Body of pancreas (tissue), 4 donors: ENCODE data around the gene PDE4D. TPM values are rescaled to one million over a fixed set of nuclear protein-coding genes. Genes with fewer than 3 reads are reported as not detected.

ENCODE experiments used
- ATAC-seq: fragments of 150-250 bp; one replicate; pipeline ENCODE4 v1.9.1; 2016
- DNase-seq, 4 donors: peaks; one replicate each; pipeline ENCODE4 v3.0.0-alpha.2; 2019
- H3K27ac ChIP-seq, 4 donors: fragments of 200-600 bp; sonication (generic); 1 replicate in 3 of 4; 2 replicates in 1 of 4; pipeline versions ENCODE4 v1.5.1 to v1.6.1; 2016 to 2019; ENCODE audit warnings: mild to moderate bottlenecking in 1 of 4, mixed read lengths in 1 of 4, moderate library complexity in 1 of 4
- H3K27me3 ChIP-seq, 2 donors: fragments of 200-600 bp; sonication (generic); one replicate each; pipeline ENCODE4 v1.6.0; 2016; ENCODE audit warnings: mild to moderate bottlenecking in 1 of 2
- H3K36me3 ChIP-seq, 2 donors: fragments of 200-600 bp; sonication (generic); replicated peaks in 1 of 2; 2 replicates each; pipeline ENCODE4 v1.5.1; 2016; ENCODE audit warnings: low read depth in 2 of 2; ENCODE audit not compliant: insufficient read depth in 1 of 2
- H3K4me1 ChIP-seq: fragments of 200-600 bp; sonication (generic); one replicate; pipeline ENCODE4 v1.6.0; 2016
- H3K4me3 ChIP-seq, 2 donors: fragments of 200-600 bp; sonication (generic); 1 replicate in 1 of 2; 2 replicates in 1 of 2; pipeline ENCODE4 v1.5.1; 2016 to 2019
- H3K9me3 ChIP-seq, 3 donors: fragments of 200-600 bp; sonication (generic); 1 replicate in 2 of 3; 2 replicates in 1 of 3; pipeline ENCODE4 v1.5.1; 2016
- POLR2A ChIP-seq, 3 donors: fragments of 450-650 bp; IDR thresholded peaks; one replicate each; pipeline ENCODE4 v1.6.1; 2016; ENCODE audit warnings: antibody characterized with exemption in 3 of 3, mild to moderate bottlenecking in 2 of 3
- WGBS, 2 donors: methylation state at CpG; one replicate each; pipeline ENCODE4 v1.1.5; 2017; 5-methylcytosine and 5-hydroxymethylcytosine counted together
- intact Hi-C: fragments of 100-400 bp; cut with DNase I; formaldehyde crosslinking; loops from one replicate; pipeline ENCODE4 v1.15.1; 2023
- total RNA-seq, 2 donors: library from RNA; depleted of rRNA; stranded (reverse); fragments of >200 nt; gene quantifications; one replicate each; pipeline ENCODE4 v1.1.0, GENCODE V29; 2016
- TF ChIP-seq, protein P1 (sequence below), 7 experiments: fragments of 450-650 bp in 4 of 7; fragments of 200-600 bp in 3 of 7; sonication (generic) in 3 of 7; IDR thresholded peaks; one replicate each; pipeline ENCODE4 v1.5.1; 2016 to 2019; ENCODE audit warnings: antibody characterized with exemption in 7 of 7

PDE4D gene
- total RNA-seq, 2 donors from 2014 or later = 8.6 to 9.2 TPM

DNA sequence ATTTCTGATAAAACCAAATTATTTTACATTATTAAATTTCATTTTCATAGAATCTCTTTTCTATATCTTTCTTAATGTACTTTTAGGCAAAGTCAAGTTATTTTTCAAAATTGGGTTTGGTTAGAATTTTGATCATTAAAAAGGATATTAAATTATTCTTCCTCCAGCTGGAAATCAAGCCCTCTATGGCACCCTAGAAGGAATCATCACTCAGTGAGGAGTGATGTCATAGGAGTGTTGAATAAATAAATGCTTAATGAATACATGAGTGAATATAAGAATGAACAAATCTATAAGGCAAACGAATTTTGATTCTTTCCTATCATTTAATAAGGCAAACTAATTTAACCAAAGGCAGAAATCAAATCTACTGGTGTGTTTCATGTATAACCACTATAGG is 639.9 kb downstream of the PDE4D start:
- Histone ChIP-seq H3K4me1 (no peaks in the 10 kb centered on the region), H3K27me3 (no peaks in the 10 kb centered on the region), H3K9me3 (no peaks in the 10 kb centered on the region), H3K4me3 (no peak overlapping the region), H3K27ac (no peak overlapping the region), H3K36me3 (no peaks in the 10 kb centered on the region)
- no peak for ATAC-seq
- TF ChIP-seq, protein P1, sequence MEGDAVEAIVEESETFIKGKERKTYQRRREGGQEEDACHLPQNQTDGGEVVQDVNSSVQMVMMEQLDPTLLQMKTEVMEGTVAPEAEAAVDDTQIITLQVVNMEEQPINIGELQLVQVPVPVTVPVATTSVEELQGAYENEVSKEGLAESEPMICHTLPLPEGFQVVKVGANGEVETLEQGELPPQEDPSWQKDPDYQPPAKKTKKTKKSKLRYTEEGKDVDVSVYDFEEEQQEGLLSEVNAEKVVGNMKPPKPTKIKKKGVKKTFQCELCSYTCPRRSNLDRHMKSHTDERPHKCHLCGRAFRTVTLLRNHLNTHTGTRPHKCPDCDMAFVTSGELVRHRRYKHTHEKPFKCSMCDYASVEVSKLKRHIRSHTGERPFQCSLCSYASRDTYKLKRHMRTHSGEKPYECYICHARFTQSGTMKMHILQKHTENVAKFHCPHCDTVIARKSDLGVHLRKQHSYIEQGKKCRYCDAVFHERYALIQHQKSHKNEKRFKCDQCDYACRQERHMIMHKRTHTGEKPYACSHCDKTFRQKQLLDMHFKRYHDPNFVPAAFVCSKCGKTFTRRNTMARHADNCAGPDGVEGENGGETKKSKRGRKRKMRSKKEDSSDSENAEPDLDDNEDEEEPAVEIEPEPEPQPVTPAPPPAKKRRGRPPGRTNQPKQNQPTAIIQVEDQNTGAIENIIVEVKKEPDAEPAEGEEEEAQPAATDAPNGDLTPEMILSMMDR (IDR thresholded peaks at IDR 0.05) = no peak
- no peak for TF ChIP-seq POLR2A (IDR thresholded peaks at IDR 0.05)
- WGBS, 2 donors = 35 to 52% methylated on average over 1 of the region's 1 CpG
- intact Hi-C loops = no loop called here
- DNase-seq = no peak

DNA sequence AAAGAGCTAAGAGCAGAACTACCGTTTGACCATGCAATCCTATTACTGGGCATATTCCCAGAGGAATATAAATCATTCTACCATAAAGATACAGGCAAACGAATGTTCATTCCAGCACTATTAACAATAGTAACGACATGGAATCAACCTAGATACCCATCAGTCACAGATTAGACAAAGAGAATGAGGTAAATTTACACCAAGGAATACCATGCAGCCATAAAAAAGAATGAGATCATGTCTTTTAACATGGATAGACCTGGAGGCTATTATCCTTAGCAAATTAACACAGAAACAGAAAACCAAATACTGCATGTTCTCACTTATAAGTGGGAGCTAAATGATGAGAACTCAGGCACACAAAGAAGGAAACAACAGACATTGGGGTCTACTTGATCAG is 641.9 kb downstream of the PDE4D start:
- intact Hi-C loops = no loop called here
- no peak for ATAC-seq
- DNase-seq = no peak
- Histone ChIP-seq H3K27me3 (no peaks in the 10 kb centered on the region), H3K4me3 (no peak overlapping the region), H3K4me1 (no peaks in the 10 kb centered on the region), H3K9me3 (no peaks in the 10 kb centered on the region), H3K36me3 (no peaks in the 10 kb centered on the region), H3K27ac (no peak overlapping the region)
- no peak for TF ChIP-seq POLR2A (IDR thresholded peaks at IDR 0.05)
- TF ChIP-seq, protein P1 (IDR thresholded peaks at IDR 0.05) = no peak
- WGBS, 2 donors = 65 to 82% methylated on average over 3 of the region's 3 CpGs

DNA sequence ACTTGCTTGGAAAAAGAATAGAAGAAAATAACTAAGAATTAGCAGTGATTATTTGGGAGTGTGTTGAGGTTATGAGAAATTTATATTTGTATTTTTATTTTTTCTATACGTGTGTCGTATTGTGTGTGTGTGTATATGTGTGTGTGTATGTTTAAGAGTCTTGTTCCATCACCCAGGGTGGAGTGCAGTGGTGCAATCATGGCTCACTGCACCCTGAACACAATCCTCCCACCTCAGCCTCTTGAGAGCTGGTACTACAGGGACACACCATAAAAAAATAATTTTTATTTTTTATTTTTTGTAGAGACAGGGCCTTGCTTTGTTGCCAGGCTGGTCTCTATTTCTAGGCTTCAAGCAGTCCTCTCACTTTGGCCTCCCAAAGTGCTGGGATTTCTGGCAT is 643.8 kb downstream of the PDE4D start:
- ATAC-seq = no peak
- no peak overlapping the region for H3K4me3 ChIP-seq
- H3K36me3 ChIP-seq = no peaks in the 10 kb centered on the region
- TF ChIP-seq, protein P1 (IDR thresholded peaks at IDR 0.05) = no peak
- no peak for TF ChIP-seq POLR2A (IDR thresholded peaks at IDR 0.05)
- 87 to 94% methylated on average over 2 of the region's 2 CpGs for WGBS, 2 donors
- H3K27me3 ChIP-seq = no peaks in the 10 kb centered on the region
- H3K4me1 ChIP-seq = peaks cover 6% of the 10 kb centered on the region
- H3K9me3 ChIP-seq = no peaks in the 10 kb centered on the region
- intact Hi-C loops = no loop called here
- no peak overlapping the region for H3K27ac ChIP-seq
- no peak for DNase-seq

DNA sequence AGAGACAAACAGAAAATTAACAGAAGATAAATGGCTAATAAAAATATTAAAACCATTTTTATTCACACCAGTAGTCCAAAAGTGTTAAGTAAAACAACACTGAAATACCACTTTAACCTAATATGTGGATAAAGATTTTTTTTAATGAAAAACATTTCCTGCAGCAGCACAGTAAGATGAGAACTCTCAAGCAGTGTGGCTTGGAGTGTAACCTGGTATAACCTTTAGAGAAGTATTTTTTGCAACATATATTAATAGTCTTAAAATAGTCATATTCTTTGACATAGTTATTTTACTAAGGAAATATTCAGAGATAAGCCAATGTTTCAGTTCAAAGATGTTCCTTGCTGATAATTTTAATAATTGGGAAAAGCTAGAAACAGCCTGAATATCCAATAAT is 644.4 kb downstream of the PDE4D start:
- H3K27ac ChIP-seq = no peak overlapping the region
- no peaks in the 10 kb centered on the region for H3K36me3 ChIP-seq
- no peak for DNase-seq
- no peak overlapping the region for H3K4me3 ChIP-seq
- intact Hi-C loops = no loop called here
- H3K27me3 ChIP-seq = no peaks in the 10 kb centered on the region
- TF ChIP-seq, protein P1 (IDR thresholded peaks at IDR 0.05) = no peak
- no peak for ATAC-seq
- H3K4me1 ChIP-seq = peaks cover 6% of the 10 kb centered on the region
- H3K9me3 ChIP-seq = no peaks in the 10 kb centered on the region

DNA sequence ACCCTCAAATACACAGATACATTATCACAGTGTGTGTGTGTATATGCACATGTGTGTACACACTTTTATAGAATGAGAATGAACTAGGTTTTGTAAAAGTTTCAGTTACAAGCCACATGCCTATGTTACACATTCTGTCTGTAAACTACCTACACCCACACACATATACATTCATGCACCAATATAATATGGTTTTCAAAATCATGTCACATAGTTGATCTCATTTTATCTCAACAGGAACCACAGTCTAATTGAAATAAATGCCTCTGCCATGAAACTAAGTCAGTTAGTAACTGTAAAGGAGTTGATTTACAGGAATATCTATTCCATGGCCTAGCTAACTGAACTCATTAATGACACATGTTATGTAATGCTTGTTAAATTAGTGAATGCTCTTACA is 646.6 kb downstream of the PDE4D start:
- TF ChIP-seq, protein P1 (IDR thresholded peaks at IDR 0.05) = no peak
- TF ChIP-seq POLR2A (IDR thresholded peaks at IDR 0.05) = no peak
- Histone ChIP-seq H3K27ac (no peak overlapping the region), H3K27me3 (no peaks in the 10 kb centered on the region), H3K4me1 (peaks cover 6% of the 10 kb centered on the region), H3K4me3 (no peak overlapping the region), H3K36me3 (no peaks in the 10 kb centered on the region), H3K9me3 (no peaks in the 10 kb centered on the region)
- DNase-seq (no peak), ATAC-seq (no peak)
- intact Hi-C loops = no loop called here
